HG02763 (cell line): ENCODE measurements around the gene RSRC1.
"Not testable (repeated sequence)": the region's sequence is repeated elsewhere in the genome, so short reads cannot be mapped to it uniquely, and the experiment has no call there.

Experiments used
- ATAC-seq: cut with Tn5 transposase; IDR thresholded peaks from one replicate; pipeline ENCODE4 v1.9.1; 2021; ENCODE audit warnings: mild to moderate bottlenecking, moderate library complexity; ENCODE audit not compliant: unreplicated experiment

Gene RSRC1, protein sequence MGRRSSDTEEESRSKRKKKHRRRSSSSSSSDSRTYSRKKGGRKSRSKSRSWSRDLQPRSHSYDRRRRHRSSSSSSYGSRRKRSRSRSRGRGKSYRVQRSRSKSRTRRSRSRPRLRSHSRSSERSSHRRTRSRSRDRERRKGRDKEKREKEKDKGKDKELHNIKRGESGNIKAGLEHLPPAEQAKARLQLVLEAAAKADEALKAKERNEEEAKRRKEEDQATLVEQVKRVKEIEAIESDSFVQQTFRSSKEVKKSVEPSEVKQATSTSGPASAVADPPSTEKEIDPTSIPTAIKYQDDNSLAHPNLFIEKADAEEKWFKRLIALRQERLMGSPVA

DNA sequence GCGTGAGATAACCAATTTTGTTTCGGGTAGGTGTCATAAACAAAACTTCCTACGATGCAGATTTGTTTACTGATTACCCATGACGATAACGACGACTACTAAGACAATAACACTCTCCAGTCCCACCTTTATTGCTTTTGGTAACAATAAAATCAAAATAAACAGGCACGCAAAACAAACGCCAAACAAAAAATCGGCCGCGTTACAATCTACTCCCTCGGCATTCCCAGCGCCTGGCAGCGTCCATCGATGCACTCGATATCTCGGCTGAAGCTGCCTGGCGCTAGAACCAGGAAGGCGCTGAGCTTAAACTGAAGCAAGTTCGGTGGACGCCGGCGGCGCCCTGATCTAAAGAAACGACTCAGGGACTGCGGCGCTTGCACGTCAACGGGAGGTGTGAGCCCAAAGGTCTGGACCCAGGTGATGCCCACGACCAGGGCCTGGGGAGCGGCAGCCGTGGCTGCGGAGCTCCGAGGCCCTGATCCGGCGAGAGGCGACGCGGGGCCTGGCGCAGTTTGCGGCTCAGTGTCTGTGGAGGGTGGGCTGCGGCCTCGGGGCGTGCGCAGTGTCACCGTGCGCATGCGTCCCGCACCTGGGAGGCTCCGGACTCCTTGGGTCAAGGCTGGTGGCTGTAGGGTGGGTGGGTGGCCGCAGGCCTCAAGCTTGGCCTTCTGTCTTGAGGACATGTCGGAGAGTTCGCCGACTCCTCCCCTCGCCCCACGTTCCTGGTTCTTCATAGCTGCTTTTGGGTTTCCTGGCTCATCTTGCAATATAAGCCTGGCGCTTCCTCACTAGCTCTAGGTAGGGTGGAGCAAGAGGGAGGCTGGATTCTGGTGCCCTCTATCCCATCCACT lies at the start of gene RSRC1:
Gene RSRC1, plus strand, starts transcription at position 286 of the 854 bp plus-strand sequence. CDS start 12,016 bp downstream, outside the sequence.
- peak; percentile 82 for ATAC-seq

DNA sequence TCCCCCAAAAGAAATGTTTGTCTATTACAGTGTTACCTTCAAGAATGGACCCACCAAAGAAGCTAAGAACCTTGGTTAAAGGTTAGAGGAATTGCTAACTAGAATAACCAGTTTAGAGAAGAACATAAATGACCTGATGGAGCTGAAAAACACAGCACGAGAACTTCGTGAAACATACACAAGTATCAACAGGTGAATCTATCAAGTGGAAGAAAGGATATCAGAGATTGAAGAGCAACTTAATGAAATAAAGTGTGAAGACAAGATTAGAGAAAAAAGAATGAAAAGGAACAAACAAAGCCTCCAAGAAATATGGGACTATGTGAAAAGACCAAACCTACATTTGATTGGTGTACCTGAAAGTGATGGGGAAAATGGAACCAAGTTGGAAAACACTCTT lies 44.3 kb upstream of the RSRC1 start:
- not testable (repeated sequence) for ATAC-seq

DNA sequence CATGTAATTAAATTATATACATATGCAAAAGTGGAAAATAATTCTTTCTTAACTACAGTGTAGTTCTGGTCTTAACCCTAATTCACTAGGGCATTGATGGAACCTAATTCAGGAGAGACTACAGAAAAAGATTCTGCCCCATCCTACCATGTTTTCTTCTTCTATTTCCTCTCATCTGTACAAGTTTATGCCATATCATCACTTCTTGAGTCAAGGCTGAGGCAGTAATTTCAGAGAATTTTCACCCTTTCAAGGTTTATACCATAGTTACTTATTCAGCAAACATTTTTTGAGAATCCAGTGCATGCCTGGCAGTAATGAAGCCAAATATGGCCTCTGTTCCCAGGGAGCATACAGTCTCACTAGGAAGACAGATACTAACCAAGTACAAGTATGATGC lies 37.1 kb upstream of the RSRC1 start:
- no peak for ATAC-seq

DNA sequence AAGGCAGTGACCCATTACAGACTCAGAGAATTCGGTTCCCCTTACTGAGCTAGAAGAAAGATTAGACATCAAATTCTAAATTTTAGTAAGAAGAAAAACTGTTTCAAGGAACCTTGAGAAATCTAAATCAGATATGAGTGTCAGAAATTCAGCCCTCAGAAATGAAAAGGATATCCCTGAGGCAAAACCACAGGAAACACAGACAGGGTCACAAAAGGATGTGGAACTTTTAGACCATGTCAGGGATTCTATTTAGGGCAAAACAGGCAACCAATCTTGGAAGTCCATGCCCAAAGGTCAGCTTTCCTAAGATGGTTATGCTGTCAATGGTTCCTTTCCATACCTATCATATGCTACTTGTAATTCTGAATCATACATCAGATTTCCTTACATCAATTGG lies 35.3 kb upstream of the RSRC1 start:
- no peak for ATAC-seq

DNA sequence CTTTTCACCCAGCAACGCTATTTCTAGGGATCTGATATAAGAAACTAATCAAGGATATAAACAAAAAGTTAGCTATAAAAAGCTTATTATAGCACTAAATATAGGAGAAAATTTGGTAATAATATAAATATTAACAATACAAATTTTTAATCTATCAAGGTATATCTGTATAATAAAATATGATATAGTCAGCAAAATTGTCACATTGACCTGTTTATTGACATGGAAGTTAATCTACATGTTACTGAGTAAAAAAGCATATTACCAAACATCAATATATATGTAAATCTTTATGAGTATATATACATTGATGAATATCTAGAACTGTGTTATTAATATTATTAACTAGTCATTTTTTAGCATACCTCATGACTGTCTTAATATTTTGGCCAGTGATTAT lies 30.3 kb upstream of the RSRC1 start:
- no peak for ATAC-seq

DNA sequence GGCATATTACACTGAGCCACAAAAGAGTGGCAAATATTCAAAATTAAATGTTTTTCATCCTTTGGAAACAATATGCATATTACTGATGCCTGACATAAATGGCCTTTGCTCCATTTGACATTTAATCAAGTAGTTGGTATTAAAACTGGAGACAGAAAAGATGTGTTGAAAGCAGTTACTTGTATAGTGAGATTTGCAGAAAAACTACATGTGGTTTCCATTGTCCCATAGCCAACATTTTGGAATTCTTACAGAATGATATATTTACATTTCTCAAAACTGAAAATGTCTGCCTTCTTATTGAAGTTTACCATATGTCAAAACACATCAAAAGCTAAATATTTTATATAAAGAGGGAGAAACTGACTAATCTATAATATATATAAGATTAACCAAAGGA lies 25.2 kb upstream of the RSRC1 start:
- no peak for ATAC-seq

DNA sequence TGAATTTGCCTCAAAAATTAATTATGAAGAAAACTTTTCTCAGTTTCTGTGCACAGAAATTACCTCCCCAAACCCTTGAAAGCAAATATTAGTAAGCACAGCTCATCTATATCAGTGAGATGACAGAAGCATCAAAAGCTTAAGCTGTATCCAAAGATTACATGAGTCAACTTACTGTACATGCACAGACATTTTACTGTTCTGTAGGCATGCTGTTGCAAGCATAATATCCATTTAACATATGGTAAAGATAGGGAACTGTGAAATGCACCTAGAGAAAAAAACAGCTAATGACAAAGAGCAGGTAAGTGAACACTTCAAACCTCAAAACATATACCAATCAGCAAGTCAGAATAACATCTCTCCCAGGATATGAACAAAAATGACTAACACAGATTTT lies 24.5 kb upstream of the RSRC1 start:
- no peak for ATAC-seq

DNA sequence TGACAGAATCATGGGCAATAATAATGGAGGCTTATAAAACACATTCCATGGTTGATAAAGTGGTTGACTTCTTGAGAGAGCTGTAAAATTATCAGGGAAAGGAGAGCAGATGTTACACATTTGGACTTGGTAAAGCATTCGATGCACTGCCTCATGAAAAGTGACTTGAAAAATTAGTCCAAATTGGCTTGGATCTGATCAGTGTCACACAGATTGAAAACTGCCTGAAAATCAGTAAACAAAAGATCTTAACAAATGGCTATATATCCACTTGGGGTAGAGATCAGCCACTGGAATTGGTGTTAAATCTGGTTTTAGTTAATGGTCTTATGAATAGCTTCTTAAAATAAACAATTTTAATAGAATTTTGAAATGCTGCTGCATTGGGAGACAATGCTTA lies 24.0 kb upstream of the RSRC1 start:
- no peak for ATAC-seq

DNA sequence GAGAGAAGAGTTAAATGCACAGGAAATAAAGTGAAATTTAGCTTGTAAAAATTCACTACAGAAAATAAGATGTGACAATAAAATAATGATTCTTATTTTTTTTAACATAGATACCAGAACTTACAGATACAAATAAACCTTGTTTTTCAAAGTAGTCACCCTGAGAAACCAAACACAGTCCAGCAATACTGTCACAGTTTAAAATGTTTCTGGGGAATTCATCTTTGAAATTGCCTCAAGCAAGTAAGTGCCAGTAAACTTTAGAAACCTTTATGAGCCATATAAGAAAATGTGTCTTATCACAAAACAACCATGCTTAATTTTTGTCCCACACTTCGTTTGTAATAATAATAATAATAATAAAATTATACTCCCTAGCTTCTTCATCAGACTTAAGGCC lies 23.5 kb upstream of the RSRC1 start:
- ATAC-seq: no peak

DNA sequence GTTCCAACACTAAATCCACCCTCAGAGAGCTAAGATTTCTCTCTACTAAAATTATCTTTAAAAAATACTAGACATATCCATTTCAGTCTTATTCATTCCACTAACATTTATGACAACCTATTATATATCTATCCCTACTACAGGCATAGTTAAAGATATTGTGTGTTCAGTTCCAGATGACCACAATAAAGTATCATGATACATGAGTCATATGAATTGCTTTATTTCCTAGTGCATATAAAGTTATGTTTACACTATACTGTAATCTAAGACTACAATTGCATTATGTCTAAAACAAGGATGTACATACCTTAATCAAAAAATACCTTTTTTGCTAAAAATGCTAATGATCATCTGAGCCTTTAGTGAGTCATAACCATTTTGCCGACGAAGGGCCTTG lies 23.1 kb upstream of the RSRC1 start:
- ATAC-seq: no peak

DNA sequence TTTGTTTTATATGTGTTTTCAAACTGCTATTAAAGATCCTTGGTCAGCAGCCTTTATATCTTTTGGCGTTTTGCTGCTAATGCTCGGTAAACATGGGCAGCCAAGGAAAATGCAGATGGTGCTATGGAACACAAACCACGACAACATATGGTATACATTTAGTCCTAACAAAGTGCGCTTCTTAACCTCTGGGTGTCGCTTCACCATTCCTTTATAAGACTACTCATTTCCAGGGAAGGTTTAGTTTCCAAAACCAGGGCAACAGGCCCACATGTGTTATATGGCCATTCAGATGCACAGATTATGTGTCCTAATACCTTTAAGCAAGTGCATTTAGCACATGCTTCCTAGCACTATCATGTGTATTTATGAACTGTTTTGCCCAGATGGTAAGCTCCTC lies 18.4 kb upstream of the RSRC1 start:
- ATAC-seq: no peak

DNA sequence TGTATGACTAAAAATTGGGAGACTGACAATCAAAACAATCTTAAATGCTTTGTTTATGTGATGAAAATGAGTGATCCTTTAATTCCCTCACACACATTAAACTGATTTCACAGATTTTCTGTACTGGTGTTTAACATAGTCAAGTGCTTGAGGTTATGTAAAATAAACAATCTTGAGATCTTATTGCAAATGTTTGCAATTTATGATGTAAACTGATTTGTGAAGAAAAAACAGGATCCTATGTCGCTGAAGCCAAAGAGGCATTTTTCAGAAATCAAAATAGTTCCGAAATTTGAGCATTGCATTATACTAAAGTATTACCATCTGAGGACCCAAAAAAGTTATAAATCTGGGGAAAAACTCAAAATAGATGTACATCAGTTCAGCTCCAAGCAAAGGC lies 16.4 kb upstream of the RSRC1 start:
- ATAC-seq: no peak

DNA sequence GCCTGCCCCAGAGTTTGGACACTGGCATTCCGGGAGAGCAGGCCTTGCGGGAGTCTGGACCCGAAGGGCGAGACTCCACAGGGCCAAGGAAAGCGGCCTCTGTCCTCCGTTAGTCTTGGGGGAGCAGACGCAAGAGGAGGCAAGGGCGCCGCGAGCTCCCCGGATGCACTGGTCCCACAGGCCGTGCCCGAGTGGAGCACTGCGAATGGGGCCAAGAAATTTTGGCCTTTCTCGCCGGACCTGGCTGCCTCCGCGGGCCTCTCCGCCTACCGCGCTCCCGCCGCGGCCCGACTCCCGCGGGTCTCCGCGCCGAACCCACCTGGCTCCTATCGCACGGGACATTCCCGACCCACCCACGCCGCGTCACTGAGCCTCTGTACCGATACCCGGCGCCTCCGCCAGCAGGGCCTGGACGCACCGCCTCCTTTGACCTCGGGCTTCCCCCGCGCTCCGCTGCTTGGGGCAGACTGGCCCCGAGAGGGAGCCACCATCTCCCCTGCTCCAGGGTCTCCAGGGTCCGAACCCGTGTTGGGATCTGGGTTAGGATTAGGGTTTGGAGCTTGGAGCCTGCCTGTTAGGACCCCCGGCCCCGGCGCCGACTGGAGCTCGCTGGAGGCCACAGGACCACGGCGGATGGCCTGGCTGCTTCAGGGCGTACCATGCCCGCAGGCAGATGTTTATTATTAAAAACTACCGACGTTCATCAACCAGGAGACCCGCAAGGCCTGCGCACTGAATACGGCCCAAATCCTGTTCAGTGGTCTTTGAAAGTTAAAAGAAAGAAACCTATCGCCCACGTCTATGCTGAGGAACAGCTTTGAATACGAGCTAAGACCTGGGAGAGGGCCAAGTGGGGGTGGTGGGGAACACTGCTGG lies 15.4 kb upstream of the RSRC1 start:
- no peak for ATAC-seq

DNA sequence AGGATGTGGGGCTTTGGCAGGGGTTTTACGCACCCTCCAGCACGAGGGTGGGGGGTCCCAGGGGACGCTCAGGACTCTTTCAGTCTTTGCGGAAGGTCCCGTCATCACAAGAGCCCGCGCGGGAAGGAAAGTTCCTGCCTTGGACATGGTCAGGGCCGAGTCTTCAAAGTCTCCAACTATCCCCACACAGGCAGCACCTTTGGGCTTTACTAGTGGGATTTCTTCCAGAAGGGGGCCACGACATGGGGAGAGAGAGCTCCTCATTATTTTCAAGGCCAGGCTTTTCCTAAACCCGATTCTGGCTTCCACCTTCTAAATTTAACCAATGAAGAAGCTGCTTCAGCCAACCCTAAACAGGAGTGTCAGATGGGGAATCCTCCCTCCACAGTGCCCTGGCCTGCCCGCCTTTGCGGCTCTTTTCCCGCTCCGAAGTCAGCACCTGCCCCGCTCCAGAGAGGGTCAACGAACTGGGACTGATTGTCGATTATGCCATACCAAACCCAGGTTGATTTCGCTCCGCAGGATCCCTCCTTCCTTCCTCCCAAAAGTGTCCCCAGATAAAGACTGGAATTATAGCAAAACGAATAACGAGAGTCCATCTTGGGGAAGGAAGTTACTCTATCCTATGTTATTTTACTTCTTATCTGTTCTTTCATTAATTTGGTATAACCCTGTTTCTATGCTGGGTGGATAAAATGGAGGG lies 14.6 kb upstream of the RSRC1 start:
- ATAC-seq: no peak

DNA sequence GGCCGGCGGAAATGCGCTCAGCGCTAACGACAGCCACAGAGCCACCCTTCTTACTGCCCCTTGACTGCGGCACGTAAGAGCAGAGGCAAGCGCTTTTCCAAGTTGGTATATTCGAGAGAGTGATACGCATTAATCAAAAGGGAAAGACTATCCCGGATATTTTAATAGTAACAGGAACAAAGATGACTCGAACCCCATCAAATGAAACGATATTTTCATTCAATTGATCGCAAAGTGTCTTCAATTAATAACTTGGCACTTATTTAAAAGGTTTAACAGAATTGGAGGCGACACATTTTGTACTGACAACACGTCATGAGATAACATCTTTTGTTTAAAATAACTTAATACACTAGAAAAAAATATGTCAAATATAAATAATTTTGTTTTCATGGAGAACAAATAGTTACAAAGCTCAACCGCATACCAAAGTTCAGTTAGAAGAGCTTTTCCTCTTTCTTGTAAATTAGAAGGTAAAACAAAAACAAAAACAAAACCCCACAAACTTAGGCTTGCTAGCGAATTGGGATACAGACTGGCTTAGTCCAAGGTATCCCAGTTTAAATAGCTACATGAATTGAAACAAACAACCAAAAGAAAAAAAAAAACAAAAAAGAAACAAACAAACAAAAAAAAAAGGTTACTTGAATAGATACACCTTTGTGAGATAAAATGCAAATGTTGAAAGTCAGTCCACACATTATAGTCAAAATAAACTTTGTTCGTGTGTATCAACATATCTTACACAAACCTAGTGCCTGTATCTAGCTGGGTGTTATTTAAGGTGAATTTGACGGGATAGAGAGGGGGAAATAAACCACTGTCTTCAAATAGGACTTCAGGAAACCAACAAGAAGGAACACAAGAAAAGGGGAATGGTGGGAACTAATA lies 13.8 kb upstream of the RSRC1 start:
- no peak for ATAC-seq

DNA sequence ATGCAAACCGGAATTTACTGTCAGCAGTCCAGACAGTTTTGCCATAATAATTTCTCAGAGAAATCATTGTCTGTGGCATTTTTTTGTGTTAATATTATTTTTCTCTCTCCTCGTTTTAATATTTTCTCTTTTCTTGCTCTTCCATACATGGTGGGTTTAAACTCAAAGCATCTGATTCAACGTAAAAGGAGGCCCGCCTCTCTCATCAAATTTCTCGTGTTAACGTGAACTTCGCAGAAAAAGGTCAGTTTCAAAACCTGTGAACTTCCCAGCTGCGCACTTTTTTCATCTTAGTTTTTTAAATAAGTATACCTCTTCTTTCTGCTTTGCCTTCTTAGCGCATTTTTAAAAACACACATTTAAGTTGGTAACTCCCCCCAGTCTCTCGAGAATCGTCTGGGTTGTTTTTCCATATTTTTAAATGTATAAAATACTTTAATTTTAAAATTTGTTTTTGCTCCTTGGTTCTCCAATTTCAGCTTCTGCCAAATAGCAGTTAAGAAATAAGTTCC lies 12.8 kb upstream of the RSRC1 start:
- ATAC-seq: no peak

DNA sequence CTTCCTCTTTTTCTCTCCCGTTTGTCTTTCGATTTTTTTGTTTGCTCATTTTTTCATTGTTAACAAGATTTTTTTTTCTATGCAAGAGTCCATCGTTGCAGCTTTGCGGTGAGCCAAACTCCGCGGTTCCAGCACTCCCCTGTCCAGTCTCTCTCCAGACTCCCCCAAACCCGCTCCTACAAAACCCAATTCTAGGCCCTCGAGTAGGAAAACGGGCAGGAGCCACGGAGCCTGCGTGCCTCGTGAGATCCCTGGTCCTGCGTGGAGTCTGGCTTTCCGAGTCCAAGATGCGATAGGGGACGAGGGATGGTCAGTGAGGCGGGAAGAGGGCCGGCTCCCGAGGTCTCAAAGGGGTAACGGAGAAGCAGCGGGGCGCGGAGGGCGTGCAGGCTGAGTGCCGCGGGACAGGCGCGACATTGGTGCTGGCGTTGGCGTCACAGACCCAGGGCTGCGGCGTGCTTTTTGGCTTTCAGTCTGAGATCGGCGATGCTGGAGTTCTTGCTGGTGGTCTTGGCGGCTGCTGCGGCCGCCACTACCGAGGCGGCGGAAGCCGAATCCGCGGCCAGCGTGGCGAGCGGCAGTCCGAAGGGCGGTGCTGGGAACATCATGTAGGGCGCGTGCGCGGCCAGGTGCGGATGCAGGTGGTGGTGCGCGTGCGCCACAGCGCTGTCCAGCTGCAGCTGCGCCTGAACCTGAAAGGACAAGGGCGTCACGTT lies 12.1 kb upstream of the RSRC1 start:
- peak; percentile 95 for ATAC-seq

DNA sequence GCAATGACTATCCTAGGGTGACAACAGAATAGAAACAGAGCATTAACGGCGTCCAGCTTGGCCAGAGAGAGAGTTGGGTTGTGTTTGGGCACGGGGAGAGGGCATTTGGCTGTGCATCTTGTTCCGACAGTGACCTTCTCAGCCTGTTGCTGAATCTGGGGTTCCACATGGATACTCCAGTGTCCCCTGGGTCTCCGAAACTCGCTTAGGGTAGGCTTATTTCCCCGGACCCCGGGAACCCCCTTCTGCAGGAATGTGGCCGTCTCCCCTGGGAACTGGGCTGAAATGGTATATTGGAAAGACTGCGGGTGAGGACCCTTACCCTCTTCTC lies 11.6 kb upstream of the RSRC1 start:
- ATAC-seq: no peak

DNA sequence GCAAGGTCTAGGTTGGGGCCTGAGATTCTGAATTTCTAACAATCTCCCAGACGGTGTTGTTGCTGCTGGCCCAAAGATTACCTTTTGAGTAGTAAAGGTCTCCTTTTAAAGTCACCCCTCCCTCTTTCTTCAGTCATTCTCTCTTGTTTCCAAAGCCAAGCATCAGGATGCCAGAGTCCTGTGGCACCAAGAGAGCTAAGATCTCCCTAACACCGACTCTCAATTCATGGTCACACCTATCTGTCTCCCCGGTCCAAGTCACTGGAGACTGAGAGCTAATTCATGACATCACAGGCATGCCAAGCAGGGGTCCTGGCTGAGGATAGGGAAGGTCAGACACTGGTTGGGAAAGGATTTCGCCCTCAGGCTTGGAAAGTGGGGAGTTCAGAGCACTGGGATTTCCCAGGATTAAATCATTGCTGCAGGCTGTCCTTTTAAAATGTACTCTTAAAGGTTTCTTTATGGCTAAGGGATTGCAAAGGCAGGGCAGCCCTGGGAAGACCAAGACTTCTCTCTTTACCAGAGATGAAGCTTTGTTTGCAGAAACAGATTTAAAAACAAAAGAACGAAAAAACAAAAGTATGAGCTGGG lies 11.0 kb upstream of the RSRC1 start:
- no peak for ATAC-seq
